ENCODE measurements around the gene TRIM2. TPM values are rescaled to one million over a fixed set of nuclear protein-coding genes. Genes with fewer than 3 reads are reported as not detected.

Gene TRIM2
- total and polyA plus RNA-seq, 2 of the 8 experiments (the other 6 are each of a cell fraction or from before 2014, with no cell fraction given) = 34.0 to 59.8 TPM

DNA sequence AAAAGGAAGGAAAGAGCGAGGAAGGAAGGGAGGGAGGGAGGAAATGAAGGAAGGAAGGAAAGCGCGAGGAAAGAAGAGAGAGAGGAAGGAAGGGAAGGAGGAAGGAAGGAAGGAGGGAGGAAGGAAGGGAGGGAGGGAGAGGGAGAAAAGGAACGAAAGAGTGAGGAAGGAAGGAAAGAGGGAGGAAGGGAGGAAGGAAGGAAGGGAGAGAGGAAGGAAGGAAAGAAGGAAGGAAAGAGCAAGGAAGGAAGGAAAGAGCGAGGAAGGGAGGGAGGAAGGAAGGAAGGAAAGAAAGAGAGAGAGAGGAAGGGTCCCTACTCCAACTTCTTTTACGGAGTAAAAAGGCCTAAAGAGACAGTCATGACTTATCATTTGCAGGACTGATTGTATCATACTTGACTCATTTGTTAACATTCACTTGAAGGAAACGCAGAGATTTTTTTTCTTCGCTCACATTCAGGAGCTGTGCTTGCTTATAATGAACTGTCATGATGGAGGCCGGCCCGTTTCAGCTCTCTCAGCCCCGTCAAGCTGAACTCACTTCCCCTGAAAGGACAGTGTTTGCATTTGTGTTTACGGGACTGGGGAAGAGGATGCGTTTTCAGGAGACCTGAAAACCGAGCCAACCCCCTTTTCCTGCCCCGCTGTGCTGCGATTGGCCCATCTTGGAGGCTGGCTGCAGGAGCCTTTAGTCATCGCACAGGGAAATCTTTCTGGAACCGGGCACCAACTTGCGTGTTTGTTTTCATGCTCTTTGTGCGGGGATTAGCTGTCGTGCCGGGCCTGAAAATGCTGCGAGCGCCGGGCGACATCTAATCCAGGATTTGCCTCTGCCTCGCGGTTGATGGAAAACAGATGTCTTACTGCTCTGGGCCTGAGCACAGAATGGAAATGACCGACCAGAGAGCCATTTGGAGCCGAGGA lies 17.8 kb downstream of the TRIM2 start:
- no peak overlapping the region for H3K23ac ChIP-seq (ENCODE audit: insufficient read length)
- peak overlapping the region; percentile 97 for H2BK15ac ChIP-seq (ENCODE audit: low read length)
- peak overlapping the region; percentile 96 for H2BK12ac ChIP-seq (ENCODE audit: low read depth, low read length)
- ChIA-PET CTCF (ENCODE audit: partially characterized antibody) (interaction anchor here (0.6 to 3.2 kb wide), 8 partner anchors 11 to 83 kb away, joined by 3 to 25 read pairs (median 4); partner anchors contain the start of gene TRIM2), POLR2A (ENCODE audit: partially characterized antibody) (interaction anchor here (1.3 to 3.0 kb wide), 3 partner anchors 10 to 27 kb away, joined by 5 to 9 read pairs (median 6); partner anchors contain the start of gene TRIM2)
- no peak overlapping the region for H3K56ac ChIP-seq (replicated peaks; ENCODE audit: insufficient read length, low read depth, low read length)
- H3K9ac ChIP-seq (replicated peaks in 1 of 4; ENCODE audit: extremely low read depth in 1 of 4, low read depth in 3 of 4, low read length in 3 of 4) = peak overlapping the region; percentile 5 to 45 (median 29); a peak in 5 of 7 replicates
- H3K18ac ChIP-seq (ENCODE audit: extremely low read depth, low read length) = peak overlapping the region; percentile 65
- FAIRE-seq (no peak), DNase-seq (ENCODE audit: low read depth in 1 of 2, low spot score in 2 of 2) (peak in 1 of 2 experiments; percentile 65)
- peak overlapping the region; percentile 45; the same call in 1 of the 2 replicates for H2BK5ac ChIP-seq (ENCODE audit: low read depth, low read length)
- no peak overlapping the region; the same call in 1 of the 2 replicates for H4K8ac ChIP-seq (ENCODE audit: extremely low read depth, insufficient read depth, low read length)
- 7% methylated on average over 28 of the region's 30 CpGs; no CpG with 5 or more reads in 1 of the 2 experiments for WGBS, 2 experiments (ENCODE audit: extremely low coverage in 1 of 2, insufficient coverage in 1 of 2, insufficient read length in 1 of 2, insufficient replicate concordance in 2 of 2, low coverage in 1 of 2, low lambda C conversion rate in 2 of 2, missing lambda C conversion rate in 1 of 2)
- H2BK20ac ChIP-seq (ENCODE audit: low read length) = no peak overlapping the region
- no peak overlapping the region for H4K91ac ChIP-seq (replicated peaks; ENCODE audit: insufficient read length, low read length)
- no peak overlapping the region for H3K14ac ChIP-seq (ENCODE audit: insufficient read length)
- H3K79me2 ChIP-seq (ENCODE audit: control insufficient read depth in 1 of 2, insufficient read depth in 2 of 2, low read length in 2 of 2) = peaks cover 0 to 10% of the 10 kb centered on the region in 2 experiments; a peak in 1 of 4 replicates
- H3K4ac ChIP-seq (replicated peaks; ENCODE audit: insufficient read length, low read depth, low read length) = no peak overlapping the region
- H3K79me1 ChIP-seq (ENCODE audit: low read depth, low read length) = no peaks in the 10 kb centered on the region; the same call in 1 of the 2 replicates
- H2AK5ac ChIP-seq (ENCODE audit: low read depth, low read length) = peak overlapping the region; percentile 99; the same call in 1 of the 2 replicates
- peaks cover 0 to 3% of the 10 kb centered on the region in 2 experiments for H4K20me1 ChIP-seq (replicated peaks in 1 of 2; ENCODE audit: control insufficient read depth in 1 of 2, insufficient read depth in 2 of 2, low read length in 2 of 2)
- H2AFZ ChIP-seq (ENCODE audit: low read length) = peak overlapping the region; percentile 67
- H3K9me3 ChIP-seq (ENCODE audit: insufficient read depth in 2 of 2, low read depth in 1 of 2, low read length in 1 of 2) = 0 out of 4 replicates have a peak, but pooled peaks cover 0 to 3% of the 10 kb centered on the region in 2 experiments
- H3K36me3 ChIP-seq (ENCODE audit: control insufficient read depth in 2 of 4, insufficient read depth in 4 of 4, low read length in 3 of 4) = peaks cover 0 to 4% (median 0%) of the 10 kb centered on the region in 4 experiments; a peak in 2 of 8 replicates
- H3K27me3 ChIP-seq (replicated peaks in 1 of 4; ENCODE audit: control insufficient read depth in 3 of 4, extremely low read depth in 1 of 4, insufficient read depth in 3 of 4, low read length in 3 of 4) = peaks cover 0 to 10% (median 4%) of the 10 kb centered on the region in 4 experiments; a peak in 3 of 7 replicates
- peaks cover 18% of the 10 kb centered on the region; the same call in 1 of the 2 replicates for H3K23me2 ChIP-seq (ENCODE audit: low read depth, low read length)
- H4K5ac ChIP-seq (ENCODE audit: insufficient read length, low read depth, low read length) = no peak overlapping the region
- peak overlapping the region; percentile 49 to 68 (median 60) for H3K4me3 ChIP-seq (ENCODE audit: extremely low read depth in 1 of 4, insufficient read depth in 2 of 4, low read depth in 3 of 4, low read length in 4 of 4)
- H3K27ac ChIP-seq (ENCODE audit: low read depth, low read length) = no peak overlapping the region
- H3K4me2 ChIP-seq (ENCODE audit: insufficient read depth in 1 of 2, low read depth in 2 of 2, low read length in 2 of 2) = peak overlapping the region; percentile 85 to 92
- H3K4me1 ChIP-seq (replicated peaks in 1 of 4; ENCODE audit: control insufficient read depth in 3 of 4, insufficient read depth in 4 of 4, low read length in 3 of 4) = no peaks in the 10 kb centered on the region; a peak in 1 of 7 replicates
- H2BK120ac ChIP-seq (replicated peaks; ENCODE audit: low read depth, low read length) = no peak overlapping the region
- peak; percentile 20 for TF ChIP-seq KDM4A (IDR thresholded peaks at IDR 0.05; ENCODE audit: low read depth, low read length, severe bottlenecking)
- TF ChIP-seq SIRT6 (IDR thresholded peaks at IDR 0.05; ENCODE audit: low read length) = no peak
- TF ChIP-seq FOSL1 (IDR thresholded peaks at IDR 0.05; ENCODE audit: insufficient read depth, low read depth, low read length) = no peak
- TF ChIP-seq YY1 (IDR thresholded peaks at IDR 0.05; ENCODE audit: low read depth, low read length) = 0 out of 2 replicates have a peak, but pooled peaks have one; percentile 50
- TF ChIP-seq, protein P1, sequence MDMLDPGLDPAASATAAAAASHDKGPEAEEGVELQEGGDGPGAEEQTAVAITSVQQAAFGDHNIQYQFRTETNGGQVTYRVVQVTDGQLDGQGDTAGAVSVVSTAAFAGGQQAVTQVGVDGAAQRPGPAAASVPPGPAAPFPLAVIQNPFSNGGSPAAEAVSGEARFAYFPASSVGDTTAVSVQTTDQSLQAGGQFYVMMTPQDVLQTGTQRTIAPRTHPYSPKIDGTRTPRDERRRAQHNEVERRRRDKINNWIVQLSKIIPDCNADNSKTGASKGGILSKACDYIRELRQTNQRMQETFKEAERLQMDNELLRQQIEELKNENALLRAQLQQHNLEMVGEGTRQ (IDR thresholded peaks at IDR 0.05; ENCODE audit: low read length) = no peak
- TF ChIP-seq SAP30 (IDR thresholded peaks at IDR 0.05; ENCODE audit: insufficient read depth, insufficient replicate concordance, low read length) = peak; percentile 80
- 0 out of 2 replicates have a peak, but pooled peaks have one; percentile 41 for TF ChIP-seq TAF1 (IDR thresholded peaks at IDR 0.05; ENCODE audit: low read depth, low read length)
- no peak for TF ChIP-seq RFX5 (IDR thresholded peaks at IDR 0.05; ENCODE audit: borderline replicate concordance, low read depth, low read length)
- TF ChIP-seq HDAC6 (IDR thresholded peaks at IDR 0.05; ENCODE audit: low read depth, low read length) = no peak
